ENCODE results near the gene CNTD1. TPM values are rescaled to one million over a fixed set of nuclear protein-coding genes. Genes with fewer than 3 reads are reported as not detected.
A peak's percentile ranks its signal among the peaks of the same experiment; 100 is the strongest.

Gene CNTD1
- total RNA-seq, 1 donor from 2014 or later = not detected

DNA sequence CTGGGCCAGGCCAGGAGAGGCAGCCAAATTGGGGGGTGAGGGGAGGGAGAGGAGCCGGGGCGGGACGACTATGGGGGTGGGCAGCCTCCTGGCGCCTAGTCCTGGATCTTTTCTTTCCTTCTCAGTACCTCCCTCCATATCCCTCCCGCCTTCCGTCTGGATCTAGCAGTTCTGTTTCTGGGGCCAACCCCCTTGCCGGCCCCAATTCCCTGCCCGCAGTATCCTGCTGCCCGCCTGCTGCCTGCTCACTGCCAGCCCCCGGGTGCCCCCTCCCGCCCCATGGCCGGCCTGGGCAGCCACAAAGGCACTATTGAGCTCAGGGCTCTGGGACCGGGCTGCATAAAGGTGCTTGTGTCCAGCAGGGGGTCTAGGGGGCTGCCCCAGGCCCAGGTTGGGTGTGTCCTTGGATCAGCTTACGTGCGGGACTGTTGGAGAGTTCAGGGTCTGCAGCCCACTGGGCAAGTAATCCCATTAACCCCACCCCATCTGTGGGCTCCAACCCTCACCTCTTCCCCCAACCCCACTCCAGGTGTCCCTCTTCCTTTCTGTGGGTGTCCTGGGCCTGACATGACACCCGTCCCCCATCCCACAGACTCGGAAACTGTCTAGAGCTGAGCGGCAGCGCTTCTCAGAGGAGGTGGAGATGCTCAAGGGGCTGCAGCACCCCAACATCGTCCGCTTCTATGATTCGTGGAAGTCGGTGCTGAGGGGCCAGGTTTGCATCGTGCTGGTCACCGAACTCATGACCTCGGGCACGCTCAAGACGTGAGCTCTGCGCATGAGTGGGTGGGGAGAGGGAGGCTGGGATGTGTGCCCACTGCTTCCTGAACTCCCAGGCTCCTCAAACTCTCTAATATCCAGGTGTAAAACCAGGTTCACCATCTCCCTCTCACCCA, 16.2 kb upstream of the CNTD1 start:
- Mint-ChIP-seq H3K4me1 (ENCODE audit: low read depth, unreplicated experiment) (peaks cover 25% of the 10 kb centered on the region), H3K36me3 (ENCODE audit: low read depth, unreplicated experiment) (peaks cover 12% of the 10 kb centered on the region), H3K4me3 (ENCODE audit: unreplicated experiment) (peak overlapping the region; percentile 79), H3K27me3 (ENCODE audit: low read depth, unreplicated experiment) (no peaks in the 10 kb centered on the region), H3K27ac (ENCODE audit: unreplicated experiment) (peak overlapping the region; percentile 56), H3K9me3 (ENCODE audit: unreplicated experiment) (no peaks in the 10 kb centered on the region)
- peaks cover 47% of the 10 kb centered on the region for H3K79me2 ChIP-seq (ENCODE audit: insufficient read depth, low read length)
- no peaks in the 10 kb centered on the region for H3K9me3 ChIP-seq (ENCODE audit: insufficient read depth, low read depth, low read length)
- FAIRE-seq (no peak), DNase-seq (ENCODE audit: low read depth) (no peak)
- H4K20me1 ChIP-seq (ENCODE audit: insufficient read depth, low read length) = peaks cover 49% of the 10 kb centered on the region
- peak overlapping the region; percentile 96 for H3K4me2 ChIP-seq (ENCODE audit: low read length)
- H2AFZ ChIP-seq (ENCODE audit: low read depth, low read length) = no peak overlapping the region
- H3K4me3 ChIP-seq (ENCODE audit: insufficient read depth, low read depth, low read length) = peak overlapping the region; percentile 85
- TF ChIP-seq, protein P1, sequence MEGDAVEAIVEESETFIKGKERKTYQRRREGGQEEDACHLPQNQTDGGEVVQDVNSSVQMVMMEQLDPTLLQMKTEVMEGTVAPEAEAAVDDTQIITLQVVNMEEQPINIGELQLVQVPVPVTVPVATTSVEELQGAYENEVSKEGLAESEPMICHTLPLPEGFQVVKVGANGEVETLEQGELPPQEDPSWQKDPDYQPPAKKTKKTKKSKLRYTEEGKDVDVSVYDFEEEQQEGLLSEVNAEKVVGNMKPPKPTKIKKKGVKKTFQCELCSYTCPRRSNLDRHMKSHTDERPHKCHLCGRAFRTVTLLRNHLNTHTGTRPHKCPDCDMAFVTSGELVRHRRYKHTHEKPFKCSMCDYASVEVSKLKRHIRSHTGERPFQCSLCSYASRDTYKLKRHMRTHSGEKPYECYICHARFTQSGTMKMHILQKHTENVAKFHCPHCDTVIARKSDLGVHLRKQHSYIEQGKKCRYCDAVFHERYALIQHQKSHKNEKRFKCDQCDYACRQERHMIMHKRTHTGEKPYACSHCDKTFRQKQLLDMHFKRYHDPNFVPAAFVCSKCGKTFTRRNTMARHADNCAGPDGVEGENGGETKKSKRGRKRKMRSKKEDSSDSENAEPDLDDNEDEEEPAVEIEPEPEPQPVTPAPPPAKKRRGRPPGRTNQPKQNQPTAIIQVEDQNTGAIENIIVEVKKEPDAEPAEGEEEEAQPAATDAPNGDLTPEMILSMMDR (IDR thresholded peaks at IDR 0.05; ENCODE audit: insufficient read depth, low read depth, low read length) = no peak
- TF ChIP-seq EZH2 (IDR thresholded peaks at IDR 0.05; ENCODE audit: insufficient read depth, low read length) = no peak
- peaks cover 43% of the 10 kb centered on the region for H3K4me1 ChIP-seq (ENCODE audit: insufficient read depth, low read length)
- peak overlapping the region; percentile 59 for H3K27ac ChIP-seq (ENCODE audit: low read depth, low read length)
- H3K27me3 ChIP-seq (ENCODE audit: insufficient read depth, low read length) = no peaks in the 10 kb centered on the region
- peaks cover 10% of the 10 kb centered on the region for H3K36me3 ChIP-seq (ENCODE audit: insufficient read depth, low read length)
- H3K9ac ChIP-seq (ENCODE audit: low read length) = peak overlapping the region; percentile 85

DNA sequence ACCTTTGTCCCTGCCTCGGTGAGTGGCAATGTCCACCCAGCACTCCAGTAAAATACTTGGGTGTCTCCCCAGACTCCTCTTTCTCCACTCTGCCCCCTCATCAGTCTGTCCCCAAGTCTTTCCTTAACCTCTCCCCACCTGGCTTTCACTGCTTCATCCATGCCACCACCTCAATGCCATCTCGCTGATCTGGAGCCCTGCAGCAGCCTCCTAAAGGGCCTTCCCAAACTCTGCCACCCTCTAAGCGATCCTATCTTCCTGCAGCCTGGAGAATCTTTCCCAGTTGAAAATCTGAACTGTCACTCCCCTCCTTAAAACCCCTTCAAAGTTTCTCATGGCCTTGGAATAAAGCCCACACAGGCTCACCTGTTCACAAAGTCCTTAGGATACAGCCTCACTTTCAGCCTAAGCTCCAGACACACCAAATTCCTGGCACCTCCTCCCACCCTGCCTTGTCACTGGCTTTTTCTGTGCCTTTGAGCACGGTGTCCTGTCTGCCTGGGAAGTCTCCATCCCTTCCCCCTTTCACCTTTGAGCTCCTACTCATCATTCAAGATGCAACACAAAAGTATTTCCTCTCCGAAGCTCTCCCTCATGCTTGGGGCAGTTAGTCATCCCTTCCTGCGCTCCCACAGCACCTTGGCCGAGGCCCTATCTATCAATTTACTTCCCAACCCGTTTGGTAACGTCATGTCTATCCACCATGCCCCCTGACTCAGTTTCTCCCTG, 15.4 kb upstream of the CNTD1 start:
- peak overlapping the region; percentile 96 for H3K4me2 ChIP-seq (ENCODE audit: low read length)
- no peaks in the 10 kb centered on the region for H3K9me3 ChIP-seq (ENCODE audit: insufficient read depth, low read depth, low read length)
- H3K79me2 ChIP-seq (ENCODE audit: insufficient read depth, low read length) = peaks cover 47% of the 10 kb centered on the region
- peaks cover 16% of the 10 kb centered on the region for H3K36me3 Mint-ChIP-seq (ENCODE audit: low read depth, unreplicated experiment)
- peak overlapping the region; percentile 79 for H3K4me3 Mint-ChIP-seq (ENCODE audit: unreplicated experiment)
- no peaks in the 10 kb centered on the region for H3K27me3 Mint-ChIP-seq (ENCODE audit: low read depth, unreplicated experiment)
- H3K27ac Mint-ChIP-seq (ENCODE audit: unreplicated experiment) = peak overlapping the region; percentile 56
- peak overlapping the region; percentile 85 for H3K4me3 ChIP-seq (ENCODE audit: insufficient read depth, low read depth, low read length)
- peak overlapping the region; percentile 59 for H3K27ac ChIP-seq (ENCODE audit: low read depth, low read length)
- H3K4me1 Mint-ChIP-seq (ENCODE audit: low read depth, unreplicated experiment) = peaks cover 26% of the 10 kb centered on the region
- H3K36me3 ChIP-seq (ENCODE audit: insufficient read depth, low read length) = peaks cover 14% of the 10 kb centered on the region
- FAIRE-seq = peak; percentile 89
- no peaks in the 10 kb centered on the region for H3K9me3 Mint-ChIP-seq (ENCODE audit: unreplicated experiment)
- H3K9ac ChIP-seq (ENCODE audit: low read length) = peak overlapping the region; percentile 85
- peak; percentile 91 for DNase-seq (ENCODE audit: low read depth)
- no peak overlapping the region for H2AFZ ChIP-seq (ENCODE audit: low read depth, low read length)
- H4K20me1 ChIP-seq (ENCODE audit: insufficient read depth, low read length) = peaks cover 58% of the 10 kb centered on the region
- H3K27me3 ChIP-seq (ENCODE audit: insufficient read depth, low read length) = no peaks in the 10 kb centered on the region
- TF ChIP-seq, protein P1 (IDR thresholded peaks at IDR 0.05; ENCODE audit: insufficient read depth, low read depth, low read length) = no peak
- no peak for TF ChIP-seq EZH2 (IDR thresholded peaks at IDR 0.05; ENCODE audit: insufficient read depth, low read length)
- H3K4me1 ChIP-seq (ENCODE audit: insufficient read depth, low read length) = peaks cover 43% of the 10 kb centered on the region
